GM18909 (cell line): ENCODE data around the gene CEPT1.

ENCODE experiments used
- ATAC-seq: cut with Tn5 transposase; IDR thresholded peaks from one replicate; pipeline ENCODE4 v1.9.1; 2021; ENCODE audit warnings: mild to moderate bottlenecking; ENCODE audit not compliant: unreplicated experiment, poor library complexity

The CEPT1 gene

DNA sequence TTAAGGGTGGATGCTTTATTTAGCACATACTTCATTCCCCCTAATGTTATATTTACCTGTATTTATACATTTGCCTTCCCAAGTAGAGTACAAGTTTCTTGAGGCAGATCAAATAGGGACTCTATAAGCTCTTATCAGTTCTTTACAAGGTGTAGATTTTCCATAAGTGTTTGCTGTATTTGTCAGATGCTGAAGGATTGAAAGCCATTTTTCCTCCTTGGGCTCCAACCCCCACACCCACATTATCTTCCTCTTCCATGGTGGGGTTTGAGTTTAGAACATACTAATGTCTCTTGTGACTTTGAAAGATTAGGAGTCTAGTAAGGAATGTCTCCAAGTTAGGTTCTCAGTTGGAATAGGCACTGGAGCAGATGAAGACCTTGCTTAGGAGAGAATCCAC lies 85.1 kb downstream of the CEPT1 start:
- no peak for ATAC-seq

DNA sequence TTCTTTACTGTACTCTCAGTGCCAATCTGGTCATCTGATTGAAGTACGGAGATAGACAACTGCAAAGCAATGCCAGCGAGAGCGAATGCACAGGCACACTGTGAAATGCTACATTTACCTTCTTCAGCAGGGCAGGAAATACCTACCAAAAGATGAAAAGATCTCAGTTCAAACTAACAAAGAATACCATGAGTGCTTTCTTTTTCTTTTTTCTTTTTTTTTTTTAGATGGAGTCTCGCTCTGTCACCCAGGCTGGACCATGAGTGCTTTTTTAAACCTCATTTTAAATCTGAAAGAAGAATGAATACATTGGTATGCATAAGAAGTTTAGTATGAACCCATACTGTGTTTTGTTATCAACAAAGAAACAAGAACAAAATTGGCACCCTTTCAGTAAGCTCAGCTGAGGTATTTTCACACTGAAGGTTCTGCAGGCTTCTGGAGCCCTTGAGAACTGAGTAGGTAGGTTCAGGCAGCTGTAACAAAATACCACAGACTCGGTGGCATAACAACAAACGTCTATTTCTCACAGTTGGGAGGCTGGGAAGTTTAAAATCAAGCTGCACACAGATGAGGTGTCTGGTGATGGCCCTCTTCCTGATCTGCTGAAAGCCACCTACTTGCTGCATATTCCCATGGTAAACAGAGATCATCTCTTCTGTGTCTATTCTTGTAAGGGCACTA lies 85.8 kb downstream of the CEPT1 start:
- ATAC-seq = no peak

- ATAC-seq = no peak
Measured at GRCh38 chr1:111227434-111227833, 87.4 kb downstream of the CEPT1 start, which contains the start of gene CHI3L2. TSS of gene CHI3L2 (plus strand) at chr1:111227713. CDS start at chr1:111227730, 17 bp downstream.

DNA sequence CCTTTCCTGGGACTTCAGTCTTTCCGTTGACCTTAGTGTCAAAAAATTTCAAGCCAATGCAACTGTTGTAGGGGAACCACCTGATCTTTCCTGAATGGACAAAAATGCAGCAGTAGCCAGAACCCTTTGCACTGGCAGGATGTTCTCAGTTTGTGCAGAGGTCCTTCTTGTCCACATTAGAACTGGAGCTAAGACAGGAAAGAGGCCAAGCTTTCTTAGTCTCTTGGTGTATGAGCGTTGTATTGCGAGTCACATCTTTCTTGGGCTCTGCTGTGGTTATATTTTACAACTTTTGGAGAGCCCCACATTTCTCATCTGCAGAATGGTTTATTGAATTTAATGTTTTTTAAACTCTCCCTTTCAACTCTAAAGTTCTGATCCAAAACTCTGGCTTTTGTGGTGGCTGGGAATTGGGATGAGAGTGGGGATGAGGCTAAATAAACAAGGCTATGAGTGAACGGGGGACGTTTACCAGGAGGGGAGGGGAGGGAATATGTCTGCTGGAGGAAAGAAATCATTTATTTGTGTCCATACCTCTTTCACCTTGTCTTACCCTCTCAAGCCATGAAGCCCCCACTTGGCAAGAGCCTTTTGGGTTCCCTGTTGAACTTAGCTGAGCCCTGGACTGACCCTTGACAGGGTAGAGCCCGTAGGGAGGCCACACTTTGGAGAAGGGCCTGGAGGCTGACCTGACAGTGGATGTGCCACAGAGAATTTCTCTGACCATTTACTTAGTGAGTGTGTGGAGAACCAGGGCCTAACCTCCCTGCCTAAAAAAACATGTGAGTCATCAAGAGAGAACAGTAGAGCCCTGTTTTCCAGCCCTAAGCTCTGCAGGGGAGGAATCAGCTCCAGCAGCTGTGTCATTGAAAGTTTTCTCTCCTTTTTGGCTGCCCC lies 88.1 kb downstream of the CEPT1 start:
- no peak for ATAC-seq

GRCh38 chr1:111228748-111229126 lies 88.7 kb downstream of the CEPT1 start:
- ATAC-seq = no peak

GRCh38 chr1:111232134-111232533 lies 92.1 kb downstream of the CEPT1 start:
- no peak for ATAC-seq

- no peak for ATAC-seq
Measured at GRCh38 chr1:111234258-111234657, 94.2 kb downstream of the CEPT1 start.
